H4 (cell line): ENCODE measurements around the gene NEMF. TPM values are rescaled to one million over a fixed set of nuclear protein-coding genes. Genes with fewer than 3 reads are reported as not detected.
"Not testable (repeated sequence)": the region's sequence is repeated elsewhere in the genome, so short reads cannot be mapped to it uniquely, and the experiment has no call there.

Source experiments
- DNase-seq: peaks from one replicate; pipeline ENCODE4 v3.0.0-alpha.2; 2015; ENCODE audit warnings: low spot score
- total RNA-seq: library from RNA; depleted of rRNA; stranded (reverse); fragments of >200 nt; shearing (Covaris generic); gene quantifications from 2 replicates; pipeline ENCODE4 v1.2.3, GENCODE V29; 2014; rRNA removed

The NEMF gene
- total RNA-seq, 1 experiment from 2014 or later: 30.3 TPM

GRCh38 chr14:49761839-49762551 is 90.6 kb downstream of the NEMF start:
- no peak for DNase-seq

GRCh38 chr14:49755378-49755777 is 97.2 kb downstream of the NEMF start:
- DNase-seq: no peak

GRCh38 chr14:49754570-49755097 is 98.0 kb downstream of the NEMF start:
- no peak for DNase-seq

GRCh38 chr14:49746476-49746875 is 106.1 kb downstream of the NEMF start:
- DNase-seq: not testable (repeated sequence)

GRCh38 chr14:49745191-49745590 is 107.4 kb downstream of the NEMF start:
- DNase-seq: no peak

- DNase-seq: not testable (repeated sequence)
Observed at GRCh38 chr14:49735669-49736068, 116.9 kb downstream of the NEMF start.

GRCh38 chr14:49733836-49734235 is 118.8 kb downstream of the NEMF start:
- DNase-seq: no peak

GRCh38 chr14:49732896-49733295 is 119.7 kb downstream of the NEMF start:
- no peak for DNase-seq

Other genes starting within 250 kb of the NEMF start
- 316 and 358 TPM in 2 replicates for gene RPL36AL, start 232.2 kb downstream of the NEMF start, total RNA-seq
- gene MGAT2, start 232.0 kb downstream of the NEMF start, total RNA-seq: 63.2 and 67.8 TPM in 2 replicates
- gene DNAAF2, start 217.5 kb downstream of the NEMF start, total RNA-seq: 13.3 and 15.1 TPM in 2 replicates
- 32.5 and 52.2 TPM in 2 replicates for gene POLE2, start 164.6 kb downstream of the NEMF start, total RNA-seq
- gene KLHDC1, start 159.7 kb downstream of the NEMF start, total RNA-seq: 0.46 and 1.4 TPM in 2 replicates
- gene KLHDC2, start 84.6 kb downstream of the NEMF start, total RNA-seq: 41.2 and 42.4 TPM in 2 replicates
- 20.8 and 32.7 TPM in 2 replicates for gene ARF6, start 40.3 kb upstream of the NEMF start, total RNA-seq